Transverse colon (tissue), 4 donors: ENCODE data around the gene NHERF1. TPM values are rescaled to one million over a fixed set of nuclear protein-coding genes. Genes with fewer than 3 reads are reported as not detected.
A peak's percentile ranks its signal among the peaks of the same experiment; 100 is the strongest.

Experiments
- DNase-seq: peaks from one replicate; pipeline ENCODE4 v3.0.0-alpha.2; 2019
- H3K27ac ChIP-seq, 4 donors: fragments of 200-600 bp; sonication (generic); 2 replicates each; pipeline ENCODE4 v1.5.1; 2016 to 2018; ENCODE audit warnings: inconsistent platforms in 4 of 4
- H3K27me3 ChIP-seq: fragments of 200-600 bp; sonication (generic); 2 replicates; pipeline ENCODE4 v1.5.1; 2017; ENCODE audit warnings: inconsistent platforms
- H3K36me3 ChIP-seq, 4 donors: fragments of 200-600 bp; sonication (generic); 2 replicates each; pipeline ENCODE4 v1.5.1; 2017 to 2019; ENCODE audit warnings: inconsistent platforms in 4 of 4
- H3K4me1 ChIP-seq, 4 donors: fragments of 200-600 bp; sonication (generic); 2 replicates each; pipeline ENCODE4 v1.5.1; 2017 to 2020; ENCODE audit warnings: inconsistent platforms in 4 of 4
- H3K4me3 ChIP-seq, 4 donors: fragments of 200-600 bp; sonication (generic); 1 replicate in 1 of 4; 2 replicates in 3 of 4; pipeline versions ENCODE4 v1.5.1 to v1.6.1; 2017 to 2019; ENCODE audit warnings: inconsistent platforms in 4 of 4
- H3K9me3 ChIP-seq, 2 donors: fragments of 200-600 bp; sonication (generic); 2 replicates each; pipeline ENCODE4 v1.5.1; 2017 to 2019; ENCODE audit warnings: inconsistent platforms in 2 of 2
- CTCF ChIP-seq, 5 experiments: fragments of 200-600 bp in 3 of 5; fragments of 450-650 bp in 2 of 5; sonication (generic) in 3 of 5; IDR thresholded peaks; 1 replicate in 2 of 5; 2 replicates in 3 of 5; pipeline ENCODE4 v1.5.1; 2016 to 2017; ENCODE audit warnings: antibody characterized with exemption in 5 of 5, inconsistent platforms in 3 of 5, mild to moderate bottlenecking in 2 of 5, moderate library complexity in 1 of 5
- EP300 ChIP-seq: sonication (generic); formaldehyde crosslinking; IDR thresholded peaks from one replicate; pipeline ENCODE4 v1.6.1; 2017; ENCODE audit warnings: antibody characterized with exemption, low read depth
- POLR2A ChIP-seq: fragments of 450-650 bp; IDR thresholded peaks from one replicate; pipeline ENCODE4 v1.6.1; 2016; ENCODE audit warnings: antibody characterized with exemption, mild to moderate bottlenecking, moderate library complexity
- POLR2AphosphoS5 ChIP-seq, 3 donors: sonication (generic); formaldehyde crosslinking; IDR thresholded peaks; one replicate each; pipeline ENCODE4 v1.6.1; 2016; ENCODE audit warnings: antibody characterized with exemption in 3 of 3
- WGBS, 2 donors: methylation state at CpG; one replicate each; pipeline ENCODE4 v1.1.5; 2018; ENCODE audit warnings: low coverage in 1 of 2; 5-methylcytosine and 5-hydroxymethylcytosine counted together
- in situ Hi-C, 4 donors: fragments of 200-750 bp; cut with MboI; loops; one replicate each; pipeline versions ENCODE4 v1.15.0 to v1.15.1; 2017; ENCODE audit warnings: low sequenced_read_pairs in 3 of 4, low pct_ligation_motif_present in 1 of 4, low pct_unique_long_range_greater_than_20kb in 1 of 4
- intact Hi-C: fragments of 100-400 bp; cut with DNase I; formaldehyde crosslinking; loops from one replicate; pipeline ENCODE4 v1.15.1; 2023; ENCODE audit warnings: low total_unique reads
- total RNA-seq, 4 donors: library from RNA; depleted of rRNA; stranded (reverse); fragments of >200 nt; gene quantifications; one replicate each; pipeline ENCODE4 v1.1.0, GENCODE V29; 2016

Gene NHERF1
- total RNA-seq, 4 donors from 2014 or later, result 118 to 463 (median 233) TPM

DNA sequence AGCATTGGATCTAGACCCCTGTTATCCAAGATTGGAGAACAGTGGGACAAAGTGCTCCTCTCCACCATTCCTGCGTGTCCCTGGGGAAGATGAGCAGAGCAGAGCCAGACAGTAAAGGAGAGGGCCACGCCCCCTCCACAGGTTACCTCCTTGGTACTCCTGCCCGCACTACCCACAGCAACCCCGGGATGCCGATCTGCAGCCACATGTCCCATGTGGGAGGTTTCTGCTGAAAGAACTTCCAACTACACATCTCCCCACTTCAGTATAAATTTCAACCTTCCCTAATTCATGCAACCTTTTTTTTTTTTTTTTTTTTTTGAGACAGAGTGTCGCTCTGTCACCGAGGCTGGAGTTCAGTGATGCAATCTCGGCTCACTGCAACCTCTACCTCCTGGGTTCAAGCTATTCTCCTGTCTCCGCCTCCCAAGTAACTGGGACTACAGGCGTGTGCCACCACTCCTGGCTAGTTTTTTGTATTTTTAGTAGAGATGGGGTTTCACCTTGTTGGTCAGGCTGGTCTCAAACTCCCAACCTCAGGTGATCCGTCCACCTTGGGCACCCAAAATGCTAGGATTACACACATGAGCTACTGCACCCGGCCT, 9.1 kb upstream of the NHERF1 start:
- intact Hi-C loops (no loop called here), in situ Hi-C loops (loop anchor here in 3 of 4 donors (5.0 to 25.0 kb wide), 3 partner anchors 82 to 123 kb away; partner anchors contain the start of genes FDXR (in 2 of the 3) and GRIN2C (in 2 of the 3))
- peak overlapping the region in 3 of 4 donors; percentile 47 to 72 (median 57) for H3K27ac ChIP-seq
- no peak for TF ChIP-seq EP300
- no peak for TF ChIP-seq CTCF (IDR thresholded peaks at IDR 0.05)
- no peak for TF ChIP-seq POLR2A
- no peak for TF ChIP-seq POLR2AphosphoS5 (IDR thresholded peaks at IDR 0.05)
- H3K4me1 ChIP-seq, result peaks cover 10 to 51% (median 33%) of the 10 kb centered on the region in 4 donors
- H3K36me3 ChIP-seq, result no peaks in the 10 kb centered on the region
- no peak overlapping the region for H3K4me3 ChIP-seq
- peaks cover 47% of the 10 kb centered on the region for H3K27me3 ChIP-seq
- no peaks in the 10 kb centered on the region for H3K9me3 ChIP-seq
- WGBS, 2 donors, result 58 to 83% methylated on average over 5 to 12 of the region's 12 CpGs
- DNase-seq, result no peak

DNA sequence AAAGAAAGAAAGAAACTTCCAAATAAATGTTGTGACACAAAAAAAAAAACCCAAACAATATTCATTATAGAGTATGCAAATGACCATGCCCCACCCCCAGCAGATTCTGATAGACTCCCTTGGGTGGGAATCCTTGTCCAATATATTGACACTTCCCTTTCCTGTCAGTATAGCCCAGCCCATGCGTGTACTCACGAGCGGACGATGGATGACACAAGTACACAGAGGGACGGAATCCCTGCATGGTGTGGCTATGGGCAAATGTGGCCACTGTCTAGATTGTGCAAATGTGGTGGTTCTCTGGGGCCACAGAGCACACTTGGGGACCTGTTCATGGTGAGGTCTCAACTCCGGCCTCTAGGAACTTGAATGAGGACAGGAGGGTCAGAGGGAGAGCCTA, 8.3 kb upstream of the NHERF1 start:
- intact Hi-C loops, result no loop called here
- peaks cover 47% of the 10 kb centered on the region for H3K27me3 ChIP-seq
- TF ChIP-seq POLR2AphosphoS5 (IDR thresholded peaks at IDR 0.05), result no peak
- TF ChIP-seq POLR2A, result no peak
- no peak for TF ChIP-seq CTCF (IDR thresholded peaks at IDR 0.05)
- TF ChIP-seq EP300, result no peak

DNA sequence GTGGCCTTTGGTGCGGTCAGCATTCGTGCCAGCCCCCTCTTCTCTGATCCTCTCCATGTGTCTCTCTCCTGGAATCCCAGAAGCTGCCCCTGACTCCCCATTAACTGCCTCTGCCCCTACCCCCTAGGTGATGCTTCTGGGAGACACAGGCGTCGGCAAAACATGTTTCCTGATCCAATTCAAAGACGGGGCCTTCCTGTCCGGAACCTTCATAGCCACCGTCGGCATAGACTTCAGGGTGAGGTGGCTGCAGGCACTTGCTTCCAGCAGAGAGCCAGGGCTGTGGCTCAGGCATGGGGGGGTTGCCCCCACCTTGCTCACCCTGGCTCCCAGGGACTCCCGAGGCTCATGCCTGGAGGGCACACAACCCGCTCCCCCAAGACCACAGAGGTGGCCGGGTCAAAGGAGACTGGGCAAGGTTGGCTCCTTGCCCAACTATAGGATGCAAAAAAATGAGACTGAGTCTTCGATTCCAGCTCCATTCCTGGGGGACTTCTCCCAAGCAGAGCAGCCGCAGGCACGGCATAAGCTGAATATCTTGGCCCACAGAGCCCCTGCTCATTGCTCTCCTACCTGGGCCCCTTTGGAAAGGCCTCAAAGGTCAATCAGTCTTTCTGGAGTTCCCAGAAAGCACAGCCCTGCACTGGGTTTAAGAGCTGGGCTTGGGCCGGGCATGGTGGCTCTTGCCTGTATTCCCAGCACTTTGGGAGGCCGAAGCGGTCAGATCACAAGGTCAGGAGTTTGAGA, 7.6 kb upstream of the NHERF1 start:
- Histone ChIP-seq H3K27me3 (peaks cover 45% of the 10 kb centered on the region), H3K9me3 (no peaks in the 10 kb centered on the region), H3K4me3 (no peak overlapping the region), H3K36me3 (no peaks in the 10 kb centered on the region), H3K4me1 (peaks cover 10 to 66% (median 42%) of the 10 kb centered on the region in 4 donors), H3K27ac (no peak overlapping the region)
- no peak for DNase-seq
- intact Hi-C loops (no loop called here), in situ Hi-C loops (loop anchor here in 2 of 4 donors (25.0 kb wide), 1 partner anchor 121 kb away; the partner anchor contains the start of genes FDXR (in 2 of the 2) and GRIN2C (in 2 of the 2))
- 89% methylated on average over 17 of the region's 17 CpGs; no CpG with 5 or more reads in 1 of the 2 donors for WGBS, 2 donors
- TF ChIP-seq POLR2A, result no peak
- no peak for TF ChIP-seq POLR2AphosphoS5 (IDR thresholded peaks at IDR 0.05)
- no peak for TF ChIP-seq CTCF (IDR thresholded peaks at IDR 0.05)
- TF ChIP-seq EP300, result no peak

More for the DNA sequence above, 8.3 kb upstream of the NHERF1 start:
- Histone ChIP-seq H3K4me1 (peaks cover 10 to 60% (median 38%) of the 10 kb centered on the region in 4 donors), H3K4me3 (no peak overlapping the region), H3K9me3 (no peaks in the 10 kb centered on the region), H3K36me3 (no peaks in the 10 kb centered on the region), H3K27ac (no peak overlapping the region)
- 79 to 84% methylated on average over 5 to 6 of the region's 6 CpGs for WGBS, 2 donors
- in situ Hi-C loops, result loop anchor here in 2 of 4 donors (25.0 kb wide), 1 partner anchor 122 kb away; the partner anchor contains the start of genes FDXR (in 2 of the 2) and GRIN2C (in 2 of the 2)
- DNase-seq, result no peak

GRCh38 chr17:74742153-74742515, 6.3 kb upstream of the NHERF1 start:
- 0 to 26% methylated on average over 1 to 4 of the region's 4 CpGs for WGBS, 2 donors
- Histone ChIP-seq H3K4me1 (peaks cover 10 to 64% (median 32%) of the 10 kb centered on the region in 4 donors), H3K27ac (peak overlapping the region; percentile 4 to 68 (median 29)), H3K27me3 (peaks cover 33% of the 10 kb centered on the region), H3K36me3 (no peaks in the 10 kb centered on the region), H3K9me3 (no peaks in the 10 kb centered on the region), H3K4me3 (no peak overlapping the region)
- in situ Hi-C loops (loop anchor here in 2 of 4 donors (25.0 kb wide), 1 partner anchor 120 kb away; the partner anchor contains the start of genes FDXR (in 2 of the 2) and GRIN2C (in 2 of the 2)), intact Hi-C loops (no loop called here)
- no peak for TF ChIP-seq POLR2A
- TF ChIP-seq POLR2AphosphoS5 (IDR thresholded peaks at IDR 0.05), result no peak
- no peak for TF ChIP-seq CTCF (IDR thresholded peaks at IDR 0.05)
- no peak for TF ChIP-seq EP300
- peak; percentile 71 for DNase-seq
